Measurements from ENCODE around the gene NOP56. TPM values are rescaled to one million over a fixed set of nuclear protein-coding genes. Genes with fewer than 3 reads are reported as not detected.
A peak's percentile ranks its signal among the peaks of the same experiment; 100 is the strongest.

NOP56 gene, protein sequence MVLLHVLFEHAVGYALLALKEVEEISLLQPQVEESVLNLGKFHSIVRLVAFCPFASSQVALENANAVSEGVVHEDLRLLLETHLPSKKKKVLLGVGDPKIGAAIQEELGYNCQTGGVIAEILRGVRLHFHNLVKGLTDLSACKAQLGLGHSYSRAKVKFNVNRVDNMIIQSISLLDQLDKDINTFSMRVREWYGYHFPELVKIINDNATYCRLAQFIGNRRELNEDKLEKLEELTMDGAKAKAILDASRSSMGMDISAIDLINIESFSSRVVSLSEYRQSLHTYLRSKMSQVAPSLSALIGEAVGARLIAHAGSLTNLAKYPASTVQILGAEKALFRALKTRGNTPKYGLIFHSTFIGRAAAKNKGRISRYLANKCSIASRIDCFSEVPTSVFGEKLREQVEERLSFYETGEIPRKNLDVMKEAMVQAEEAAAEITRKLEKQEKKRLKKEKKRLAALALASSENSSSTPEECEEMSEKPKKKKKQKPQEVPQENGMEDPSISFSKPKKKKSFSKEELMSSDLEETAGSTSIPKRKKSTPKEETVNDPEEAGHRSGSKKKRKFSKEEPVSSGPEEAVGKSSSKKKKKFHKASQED
- 100 to 1,000 TPM; 198 to 280 (median 246) TPM for polyA plus RNA-seq (ENCODE audit: insufficient read length in 4 of 4)

DNA sequence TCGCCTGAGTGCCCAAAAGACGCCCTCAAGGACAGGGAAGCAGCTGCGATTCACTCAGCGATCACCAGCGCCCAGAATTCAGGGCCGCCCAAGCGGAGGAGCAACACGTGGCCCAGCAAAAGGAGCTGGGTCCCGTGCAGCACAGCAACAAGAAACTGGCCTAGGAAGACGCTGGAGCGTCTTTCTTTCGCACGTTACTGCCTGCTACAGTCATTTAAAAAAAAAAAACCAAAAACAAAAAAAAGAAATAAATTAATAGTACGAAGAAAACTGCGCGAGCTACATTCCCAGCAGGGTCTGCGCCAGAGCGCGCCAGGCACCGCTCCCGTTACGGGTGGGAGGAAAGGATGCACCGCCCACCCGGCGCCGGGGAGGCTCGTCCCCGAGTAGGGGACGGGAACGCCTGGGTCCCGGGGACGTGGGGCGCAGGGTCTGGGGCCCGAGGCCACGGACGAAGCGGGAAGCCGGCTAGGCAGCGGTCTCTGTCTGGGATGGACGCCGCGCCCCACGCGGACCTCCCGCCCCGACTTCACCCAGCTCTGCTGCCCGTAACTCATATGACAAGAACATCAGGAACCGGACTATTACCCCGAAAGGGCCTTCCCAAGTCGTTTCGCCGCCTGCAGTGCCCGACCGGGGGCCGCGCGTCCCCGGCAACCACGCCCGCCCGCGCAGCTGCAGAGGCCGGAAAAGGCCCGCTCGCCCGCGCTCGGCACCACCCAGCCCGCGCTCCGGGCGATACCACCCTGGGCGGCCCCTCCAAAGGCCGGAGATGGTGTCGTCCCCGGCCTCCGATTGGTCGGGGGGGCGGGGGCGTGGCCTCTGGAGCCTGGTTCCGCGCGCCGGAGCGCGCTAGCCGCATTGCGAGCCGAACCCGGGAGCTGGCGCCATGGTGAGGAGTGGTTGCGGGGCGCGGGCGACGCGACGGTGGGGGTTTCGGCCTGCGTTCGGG lies at the start of gene NOP56:
Gene NOP56 (plus strand): TSS at position 861 of the 952 bp plus-strand sequence. CDS start 29 bp downstream, at position 890.
- DNase-seq (ENCODE audit: low read depth in 4 of 4, low spot score in 2 of 4) = peak; percentile 81 to 87 (median 85)

DNA sequence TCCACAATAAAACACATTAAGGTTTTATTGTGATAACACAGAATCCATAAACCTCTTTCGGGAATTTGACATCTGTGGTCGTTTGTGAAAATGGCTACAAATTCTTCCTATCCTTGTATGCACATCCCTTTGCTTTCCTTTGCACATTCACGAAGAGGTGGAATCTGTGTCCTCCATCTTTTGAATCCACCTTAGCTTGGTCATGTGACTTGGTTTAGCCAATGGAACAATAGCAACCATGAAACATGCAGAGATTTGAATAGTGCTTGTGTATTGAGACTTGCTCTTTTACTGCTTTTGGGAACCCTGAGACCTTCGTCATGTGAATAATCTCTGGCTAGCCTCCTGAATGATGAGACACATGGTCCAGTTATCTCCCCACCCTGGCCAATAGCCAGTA lies 49.7 kb upstream of the NOP56 start:
- no peak for DNase-seq (ENCODE audit: low read depth in 4 of 4, low spot score in 2 of 4)

DNA sequence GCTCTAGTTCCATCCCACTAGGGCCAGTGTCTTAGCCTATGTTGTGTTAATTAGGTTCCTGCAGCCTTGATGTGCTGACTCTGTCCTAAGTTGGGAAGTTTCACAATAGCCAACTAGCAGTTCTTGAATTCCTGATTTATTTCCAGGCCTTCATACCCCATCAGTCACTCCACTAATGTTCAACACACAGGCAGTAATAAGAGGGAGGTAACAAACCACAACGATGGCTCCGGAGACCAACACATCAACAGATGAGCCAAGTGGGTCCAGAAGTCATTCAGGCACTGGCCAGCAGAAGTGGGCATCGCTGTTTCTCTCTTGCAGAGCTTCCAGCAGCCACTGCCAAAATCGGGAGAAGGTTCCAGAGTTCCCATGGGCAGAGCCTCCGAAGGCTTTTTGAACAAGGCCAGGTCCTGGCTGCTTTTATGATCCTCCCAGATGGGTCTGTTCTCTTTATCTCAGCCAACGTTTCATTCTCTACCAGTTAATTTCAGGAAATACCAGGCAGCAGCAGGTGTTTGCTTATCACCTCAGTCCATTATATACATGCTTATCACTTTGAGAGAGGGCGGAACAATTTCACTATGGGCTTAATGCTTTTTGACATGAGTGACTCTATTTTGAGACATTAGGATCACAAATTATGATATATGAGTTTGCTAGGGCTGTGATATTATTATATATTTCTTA lies 48.5 kb upstream of the NOP56 start:
- DNase-seq (ENCODE audit: low read depth in 4 of 4, low spot score in 2 of 4) = no peak

DNA sequence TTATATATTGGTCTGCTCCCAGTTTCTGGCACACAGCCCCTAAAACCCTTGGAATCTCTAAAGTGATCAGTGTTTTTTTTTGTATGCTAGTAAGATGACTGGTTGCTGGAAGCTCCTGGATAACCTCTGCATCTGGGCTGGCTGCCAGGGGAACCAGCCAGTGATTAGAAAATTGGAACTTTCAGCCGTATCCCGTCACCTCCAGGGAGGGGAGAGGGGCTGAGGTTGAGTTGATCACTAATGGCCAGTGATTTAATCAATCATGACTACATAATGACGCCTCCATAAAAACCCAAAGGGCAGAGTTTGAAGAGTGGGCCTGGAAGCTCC lies 48.0 kb upstream of the NOP56 start:
- no peak for DNase-seq (ENCODE audit: low read depth in 4 of 4, low spot score in 2 of 4)

DNA sequence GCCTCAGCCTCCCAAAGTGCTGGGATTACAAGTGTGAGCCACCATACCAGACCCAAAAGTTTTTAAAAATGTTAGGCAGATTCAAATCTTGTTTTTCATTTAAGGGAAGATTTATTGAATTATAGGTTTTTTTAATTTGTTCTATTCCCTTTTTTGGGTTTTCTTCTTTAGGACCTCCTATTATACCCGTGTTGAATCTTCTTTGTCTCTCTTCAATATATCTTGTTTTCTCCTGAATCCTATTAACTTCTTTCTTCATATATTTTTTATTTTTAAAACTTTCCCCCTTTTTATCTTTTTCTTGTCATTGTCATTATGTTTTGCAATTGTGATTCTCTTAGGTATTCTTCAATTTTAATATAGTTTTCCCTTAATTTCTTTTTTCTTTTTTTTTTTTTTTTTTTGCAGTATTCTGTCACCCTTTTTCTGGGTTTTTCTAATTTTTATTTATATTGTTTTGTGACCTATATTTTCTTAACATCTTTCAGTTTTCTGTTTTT lies 45.9 kb upstream of the NOP56 start:
- DNase-seq (ENCODE audit: low read depth in 4 of 4, low spot score in 2 of 4) = no peak

DNA sequence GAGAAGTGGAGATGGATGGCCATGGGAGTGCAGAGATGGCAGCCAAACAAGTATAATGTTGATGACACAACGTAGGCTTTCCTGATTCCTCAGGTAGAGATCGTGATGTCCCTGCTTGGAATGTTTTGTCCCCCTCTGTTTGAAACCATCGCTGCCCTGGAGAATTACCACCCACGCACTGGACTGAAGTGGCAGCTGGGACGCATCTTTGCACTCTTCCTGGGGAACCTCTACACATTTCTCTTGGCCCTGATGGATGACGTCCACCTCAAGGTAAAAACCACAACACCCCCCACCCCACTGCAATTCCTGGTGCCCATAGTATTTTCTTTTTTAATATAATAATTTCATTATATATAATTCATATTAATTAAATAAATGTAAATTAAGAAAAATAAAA lies 42.1 kb upstream of the NOP56 start:
- DNase-seq (ENCODE audit: low read depth in 4 of 4, low spot score in 2 of 4) = no peak

DNA sequence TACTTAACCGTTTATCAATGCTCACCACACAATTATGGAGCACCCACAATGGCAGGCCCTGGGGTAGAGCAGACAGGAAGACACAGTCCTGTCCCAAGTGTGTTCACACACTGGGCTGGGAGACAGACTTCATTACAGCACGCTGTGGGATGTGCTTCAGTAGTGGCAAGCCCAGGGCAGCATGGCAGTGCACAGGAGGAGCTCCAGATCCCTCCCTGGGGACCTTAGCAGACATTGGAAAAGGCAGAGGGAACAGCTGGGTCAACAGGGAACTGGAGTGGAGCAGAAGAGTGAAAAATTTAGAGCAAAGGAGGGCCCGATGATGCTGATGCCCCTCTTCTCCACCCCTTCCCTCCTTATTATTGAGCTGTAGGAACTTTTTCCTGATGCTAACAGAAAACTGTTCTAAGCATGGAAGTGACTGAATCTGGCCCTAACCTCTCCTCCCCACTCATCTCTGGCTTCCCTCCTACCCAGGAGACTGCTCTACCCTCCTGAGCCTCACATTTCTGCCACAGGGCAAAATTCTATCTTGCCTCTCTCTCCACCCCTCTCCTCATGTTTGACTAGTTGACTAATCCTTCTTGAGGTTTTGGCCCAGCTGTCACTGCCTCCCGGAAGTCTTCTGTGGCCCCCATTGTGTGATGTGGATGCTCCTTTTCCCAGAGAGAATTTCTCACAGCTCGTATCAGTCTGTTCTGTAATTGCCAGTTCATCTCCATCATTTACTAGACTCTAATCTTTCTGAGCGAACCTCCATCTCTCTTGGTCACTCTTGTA lies 41.3 kb upstream of the NOP56 start:
- no peak for DNase-seq (ENCODE audit: low read depth in 4 of 4, low spot score in 2 of 4)

DNA sequence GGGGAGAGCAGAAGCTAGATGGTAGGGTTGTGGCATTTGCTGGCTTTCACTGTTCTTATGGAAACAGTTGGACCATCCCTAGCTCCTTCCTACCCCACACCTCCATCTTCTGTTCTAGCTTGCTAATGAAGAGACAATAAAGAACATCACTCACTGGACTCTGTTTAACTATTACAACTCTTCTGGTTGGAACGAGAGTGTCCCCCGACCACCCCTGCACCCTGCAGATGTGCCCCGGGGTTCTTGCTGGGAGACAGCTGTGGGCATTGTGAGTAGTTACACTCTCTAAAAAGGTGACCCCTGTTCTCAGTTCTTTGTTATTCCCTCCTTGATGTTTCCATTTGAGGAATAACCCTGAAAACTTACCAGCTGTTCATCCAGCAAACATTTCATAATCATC lies 40.4 kb upstream of the NOP56 start:
- DNase-seq (ENCODE audit: low read depth in 4 of 4, low spot score in 2 of 4) = no peak

DNA sequence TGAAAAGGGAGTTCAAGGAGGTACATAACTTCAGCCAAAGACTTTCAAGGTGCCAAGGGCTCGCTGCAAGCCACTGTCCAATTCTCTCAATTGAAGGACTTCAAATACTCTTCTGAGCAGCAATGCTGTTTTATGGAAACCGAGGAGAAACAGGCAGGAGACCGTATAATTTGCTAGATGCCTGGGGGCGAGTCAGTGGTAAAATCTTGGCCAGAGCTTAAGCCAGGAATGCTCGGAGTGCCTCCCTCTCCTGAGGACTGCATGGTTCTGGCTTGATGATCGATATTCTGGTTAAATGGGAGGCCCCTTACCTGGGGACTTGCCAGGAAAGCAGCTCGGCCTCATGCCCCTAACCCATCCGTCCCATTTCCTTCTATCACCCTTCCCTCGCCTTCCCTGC lies 35.8 kb upstream of the NOP56 start:
- DNase-seq (ENCODE audit: low read depth in 4 of 4, low spot score in 2 of 4) = no peak

DNA sequence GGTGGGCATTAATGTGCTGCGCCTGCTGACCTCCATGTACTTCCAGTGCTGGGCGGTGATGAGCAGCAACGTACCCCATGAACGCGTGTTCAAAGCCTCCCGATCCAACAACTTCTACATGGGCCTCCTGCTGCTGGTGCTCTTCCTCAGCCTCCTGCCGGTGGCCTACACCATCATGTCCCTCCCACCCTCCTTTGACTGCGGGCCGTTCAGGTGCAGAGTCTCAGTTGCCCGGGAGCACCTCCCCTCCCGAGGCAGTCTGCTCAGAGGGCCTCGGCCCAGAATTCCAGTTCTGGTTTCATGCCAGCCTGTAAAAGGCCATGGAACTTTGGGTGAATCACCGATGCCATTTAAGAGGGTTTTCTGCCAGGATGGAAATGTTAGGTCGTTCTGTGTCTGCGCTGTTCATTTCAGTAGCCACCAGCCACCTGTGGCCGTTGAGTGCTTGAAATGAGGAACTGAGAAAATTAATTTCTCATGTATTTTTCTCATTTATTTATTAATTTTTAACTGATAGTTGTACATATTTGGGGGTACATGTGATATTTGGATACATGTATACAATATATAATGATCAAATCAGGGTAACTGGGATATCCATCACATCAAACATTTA lies 35.2 kb upstream of the NOP56 start:
- no peak for DNase-seq (ENCODE audit: low read depth in 4 of 4, low spot score in 2 of 4)

DNA sequence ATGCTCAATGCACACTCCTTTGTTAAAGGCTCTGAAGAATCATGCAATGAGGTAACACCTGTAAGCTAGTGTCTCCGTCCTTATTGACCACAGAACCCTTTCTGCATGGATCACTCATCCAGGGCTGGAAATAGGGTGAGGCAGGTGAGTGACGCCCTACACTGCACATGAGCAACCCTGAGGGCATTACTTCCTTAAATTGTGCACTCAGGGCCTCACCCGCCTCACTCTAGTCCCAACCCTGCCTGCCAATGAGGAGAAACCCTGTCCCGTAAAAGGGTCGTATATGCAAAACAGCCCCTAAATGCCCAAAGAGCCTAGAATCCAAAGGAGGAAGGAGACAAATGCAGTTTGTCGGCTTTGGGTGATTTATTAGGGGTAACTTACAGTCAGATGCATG lies 33.6 kb upstream of the NOP56 start:
- DNase-seq (ENCODE audit: low read depth in 4 of 4, low spot score in 2 of 4) = no peak

DNA sequence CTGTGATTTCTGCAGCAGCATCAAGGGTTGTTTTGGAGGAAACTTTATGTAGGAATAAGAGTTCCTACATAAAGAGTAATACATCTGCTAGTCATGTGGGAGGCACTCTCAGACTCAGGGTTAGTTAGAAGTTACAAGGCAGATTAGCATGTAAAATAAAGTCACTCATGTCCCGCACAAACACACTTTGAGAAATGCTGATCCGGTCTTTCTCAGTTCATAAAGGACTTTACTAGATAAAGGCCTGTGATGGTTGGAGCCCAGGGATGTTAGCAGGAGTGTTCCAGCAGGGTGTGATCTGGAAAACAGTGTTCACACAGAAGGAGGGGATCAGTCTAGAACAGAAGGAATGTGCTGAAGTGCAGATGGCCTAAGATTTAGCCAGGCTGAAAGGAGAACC lies 33.1 kb upstream of the NOP56 start:
- no peak for DNase-seq (ENCODE audit: low read depth in 4 of 4, low spot score in 2 of 4)

DNA sequence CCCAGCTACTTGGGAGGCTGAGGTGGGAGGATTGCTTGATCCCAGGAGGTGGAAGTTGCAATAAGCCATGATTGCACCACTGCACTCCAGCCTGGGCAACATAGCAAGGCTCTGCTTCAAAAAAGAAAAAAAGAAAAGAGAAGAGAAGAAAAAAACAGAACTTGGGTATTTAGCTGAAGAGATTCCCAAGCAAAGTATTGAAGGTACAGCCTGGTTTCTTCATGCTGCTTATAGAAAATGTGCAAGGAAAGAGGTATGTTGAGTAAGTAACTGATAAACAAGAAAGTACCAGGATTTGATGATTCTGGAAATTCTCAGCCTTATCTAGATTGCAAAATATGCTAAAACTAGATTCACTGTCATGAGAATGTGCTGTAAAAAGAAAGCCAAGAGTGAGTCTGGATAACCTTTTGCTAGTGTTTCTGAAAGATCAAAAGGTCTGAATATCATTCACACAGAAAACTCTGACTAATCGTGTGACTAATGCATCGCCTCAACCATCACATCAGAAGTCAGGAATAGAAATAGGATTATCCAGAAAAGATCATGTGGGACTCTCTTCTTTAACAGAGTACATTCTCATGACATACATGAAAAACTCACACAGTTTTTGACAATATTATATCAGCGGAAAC lies 32.4 kb upstream of the NOP56 start:
- no peak for DNase-seq (ENCODE audit: low read depth in 4 of 4, low spot score in 2 of 4)

DNA sequence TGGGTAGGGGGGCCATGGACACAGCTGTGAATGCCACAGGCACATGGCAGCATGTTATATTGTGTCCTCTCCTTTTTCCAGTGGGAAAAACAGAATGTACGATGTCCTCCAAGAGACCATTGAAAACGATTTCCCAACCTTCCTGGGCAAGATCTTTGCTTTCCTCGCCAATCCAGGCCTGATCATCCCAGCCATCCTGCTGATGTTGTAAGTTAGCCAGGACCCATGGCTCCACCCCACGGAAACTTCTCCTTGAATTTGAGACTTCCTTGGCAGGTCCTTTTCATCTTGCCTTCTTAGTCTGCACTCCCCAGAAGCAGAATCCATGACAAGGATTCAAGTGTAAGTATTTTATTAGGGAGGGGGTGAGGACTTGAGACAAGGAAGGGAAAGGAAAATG lies 28.2 kb upstream of the NOP56 start:
- no peak for DNase-seq (ENCODE audit: low read depth in 4 of 4, low spot score in 2 of 4)

DNA sequence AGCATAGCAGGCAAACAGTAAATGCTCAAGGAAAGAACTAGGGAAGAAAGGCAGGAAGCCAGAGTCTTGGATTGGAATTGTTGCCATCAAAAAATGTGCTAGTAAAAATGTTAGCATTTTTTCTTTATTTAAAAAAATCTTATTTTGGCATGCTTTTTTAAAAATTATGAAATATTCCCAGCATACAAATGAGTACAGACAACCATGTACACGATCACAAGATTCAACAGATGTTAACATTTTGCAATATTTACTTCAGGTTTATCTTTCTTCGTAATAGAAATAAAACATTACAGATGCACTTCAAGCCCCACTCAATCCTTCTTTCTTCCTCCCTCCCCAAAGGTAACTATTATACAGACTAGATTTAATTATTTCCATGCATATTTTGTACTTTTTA lies 27.4 kb upstream of the NOP56 start:
- DNase-seq (ENCODE audit: low read depth in 4 of 4, low spot score in 2 of 4) = no peak

DNA sequence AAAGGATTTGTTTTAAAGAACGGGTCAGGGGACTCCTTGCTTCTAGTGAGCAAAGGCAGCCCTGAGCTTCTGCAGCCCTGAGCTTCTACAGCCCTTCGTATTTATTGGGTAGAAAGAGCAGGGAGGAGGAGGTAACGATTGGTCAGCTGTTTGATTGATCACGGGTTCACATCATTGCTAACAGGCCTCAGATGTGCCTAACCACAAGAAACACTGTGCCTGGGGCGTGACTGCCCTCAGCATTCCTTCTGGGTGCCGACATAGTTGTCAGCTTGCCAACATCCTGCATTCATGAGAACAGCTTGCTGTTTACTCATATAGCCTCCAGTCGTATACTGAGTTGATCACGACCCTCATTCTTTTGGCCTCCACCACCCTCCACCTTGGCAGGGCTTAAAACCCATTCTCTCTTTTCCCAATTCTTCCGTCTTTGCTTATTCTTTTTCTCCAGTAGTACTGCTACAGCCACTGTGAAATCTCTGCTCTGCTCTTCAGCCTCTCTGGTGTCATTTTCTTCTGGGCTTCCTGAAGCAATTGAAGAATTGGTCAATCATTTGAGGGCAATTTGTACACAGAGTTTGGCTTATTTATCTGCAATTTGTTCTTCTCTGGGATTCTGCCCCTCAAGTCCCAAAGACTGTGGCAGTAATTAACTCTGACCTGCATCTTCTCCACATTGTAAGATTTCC lies 25.4 kb upstream of the NOP56 start:
- no peak for DNase-seq (ENCODE audit: low read depth in 4 of 4, low spot score in 2 of 4)

DNA sequence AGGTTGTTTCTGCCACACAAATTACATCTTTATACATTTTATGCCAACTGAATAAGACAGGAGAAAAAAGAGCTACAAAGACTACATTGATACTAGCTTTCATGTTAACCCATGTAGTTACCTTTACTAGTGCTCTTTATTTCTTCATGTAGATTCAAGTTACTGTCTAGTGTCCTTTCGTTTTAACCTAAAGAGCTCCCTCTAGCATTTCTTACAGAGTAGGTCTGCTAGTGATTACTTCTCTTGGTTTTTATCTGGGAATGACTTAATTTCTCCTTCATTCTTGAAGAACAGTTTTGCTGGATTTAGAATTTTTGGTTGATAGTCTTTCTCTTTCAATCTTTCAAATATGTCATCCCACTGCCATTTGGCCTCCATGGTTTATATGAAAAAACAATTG lies 21.2 kb upstream of the NOP56 start:
- no peak for DNase-seq (ENCODE audit: low read depth in 4 of 4, low spot score in 2 of 4)

DNA sequence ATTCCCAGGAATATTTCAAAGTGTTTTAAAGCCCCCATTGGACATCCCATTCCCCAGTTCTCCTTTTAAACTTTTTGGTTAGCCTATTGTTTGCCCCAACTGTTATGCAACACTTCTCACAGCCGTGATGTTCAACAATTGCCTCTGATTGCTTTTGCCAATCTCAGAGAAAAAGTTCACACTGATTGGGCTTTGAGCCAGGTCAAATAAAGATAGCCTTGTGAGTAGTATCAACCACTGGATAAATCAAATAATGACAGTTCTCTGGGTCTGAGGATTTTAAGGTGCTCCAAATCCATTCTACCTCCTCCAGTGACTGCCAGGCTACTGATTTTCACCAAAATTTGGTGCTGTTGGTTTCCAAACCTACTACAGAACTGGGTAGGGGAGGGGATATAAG lies 19.1 kb upstream of the NOP56 start:
- DNase-seq (ENCODE audit: low read depth in 4 of 4, low spot score in 2 of 4) = no peak

All from left renal cortex interstitium (tissue), 4 donors.